NCI-H82 treated with DMSO at 0.1 percent for 48 hours (cell line): ENCODE results near the gene SYNJ1.
"Not testable (repeated sequence)": the region's sequence is repeated elsewhere in the genome, so short reads cannot be mapped to it uniquely, and the experiment has no call there.

Experiments used
- DNase-seq: peaks from one replicate; lab custom pipeline; 2025; ENCODE audit not compliant: unreplicated experiment; lab: John Stamatoyannopoulos, UW

The SYNJ1 gene

DNA sequence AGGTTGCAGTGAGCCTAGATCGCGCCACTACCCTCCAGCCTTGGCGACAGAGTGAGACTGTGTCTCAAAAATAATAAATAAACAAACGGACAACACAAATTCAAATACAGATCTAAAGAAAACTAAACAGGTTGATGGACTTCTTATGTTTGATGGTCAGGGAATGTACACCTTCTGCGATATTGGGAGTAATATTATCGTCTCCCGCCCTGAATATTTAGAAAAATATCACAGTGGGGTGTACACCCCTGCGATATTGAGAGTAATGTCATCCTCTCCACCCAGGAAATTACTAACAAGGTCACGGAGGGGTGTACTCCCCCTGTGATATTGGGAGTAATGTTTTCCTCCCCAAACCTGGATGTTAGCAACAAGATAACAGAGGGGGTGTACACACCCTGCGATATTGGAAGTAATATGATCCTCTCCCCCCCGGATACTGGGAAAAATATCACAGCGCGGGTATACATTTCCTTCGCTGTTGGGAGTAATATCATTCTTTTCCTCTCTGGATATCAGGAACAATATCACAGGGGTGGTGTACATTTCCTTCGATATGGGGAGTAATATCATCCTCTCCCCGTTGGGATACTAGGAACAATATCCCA, 114.3 kb downstream of the SYNJ1 start:
- DNase-seq = no peak

DNA sequence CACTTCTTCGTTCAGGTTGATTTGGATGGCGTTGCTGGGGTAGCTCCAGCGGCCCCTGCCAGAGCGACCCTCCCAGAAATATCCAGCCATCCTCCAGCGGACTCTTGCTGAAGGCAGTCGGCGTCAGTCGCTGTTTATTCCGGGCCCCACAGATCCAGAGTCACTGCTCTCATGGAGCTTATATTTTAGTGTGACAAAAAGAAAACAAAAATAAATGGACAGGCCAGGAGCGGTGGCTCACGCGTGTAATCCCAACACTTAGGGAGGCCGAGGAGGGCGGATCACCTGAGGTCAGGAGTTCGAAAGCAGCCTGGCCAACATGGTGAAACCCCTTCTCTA, 114.8 kb downstream of the SYNJ1 start:
- no peak for DNase-seq

DNA sequence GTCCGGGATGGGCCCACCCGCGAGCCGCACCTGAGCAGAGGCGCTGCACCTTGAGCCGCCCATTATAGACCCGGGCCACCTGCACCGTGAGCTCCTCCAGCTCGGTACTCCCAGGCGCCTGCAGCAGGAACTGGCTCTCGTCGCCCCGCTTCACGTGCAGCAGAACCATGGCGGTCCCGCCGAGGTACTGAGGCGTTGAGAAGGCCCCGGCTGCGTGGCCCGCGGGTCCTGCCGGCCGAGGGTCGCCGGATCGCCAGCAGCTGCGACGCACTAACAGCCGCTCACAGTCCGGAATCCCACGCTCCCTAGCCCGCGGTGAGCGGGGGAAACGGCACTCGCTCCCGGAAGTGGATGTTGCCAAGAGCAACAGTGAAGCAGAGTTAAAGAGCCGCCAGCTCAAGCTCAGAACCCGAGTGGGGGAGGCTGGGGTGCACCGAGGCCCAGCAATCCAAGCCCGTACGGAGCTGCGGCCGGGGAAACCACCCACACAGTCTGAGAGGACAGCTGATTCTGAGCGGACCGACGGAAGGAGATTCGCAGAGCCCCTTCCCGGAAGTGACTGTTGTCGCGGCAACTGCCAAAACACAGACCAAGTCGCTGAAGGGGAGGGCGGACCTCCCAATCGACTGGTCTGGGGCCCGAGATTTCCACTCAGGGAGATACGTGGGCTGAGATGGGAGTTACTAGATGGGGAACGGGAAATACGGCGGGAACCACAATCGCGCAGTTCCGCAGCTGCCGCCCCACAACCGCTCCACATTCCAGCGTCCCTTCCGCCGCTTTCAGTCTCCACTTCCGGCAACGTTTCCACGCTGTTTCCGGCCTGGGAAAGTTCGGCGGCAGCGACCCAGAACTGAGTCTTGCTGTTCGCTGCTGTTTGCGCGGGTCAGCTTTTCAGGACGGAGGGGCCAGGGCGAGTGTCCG, 115.5 kb downstream of the SYNJ1 start, which contains the start of gene CFAP298:
TSS of gene CFAP298 (minus strand) at position 303 of the 924 bp plus-strand sequence. CDS start at position 169, 134 bp downstream.
- peak; percentile 80 for DNase-seq

GRCh38 chr21:32611471-32611997, 116.3 kb downstream of the SYNJ1 start:
- no peak for DNase-seq

DNA sequence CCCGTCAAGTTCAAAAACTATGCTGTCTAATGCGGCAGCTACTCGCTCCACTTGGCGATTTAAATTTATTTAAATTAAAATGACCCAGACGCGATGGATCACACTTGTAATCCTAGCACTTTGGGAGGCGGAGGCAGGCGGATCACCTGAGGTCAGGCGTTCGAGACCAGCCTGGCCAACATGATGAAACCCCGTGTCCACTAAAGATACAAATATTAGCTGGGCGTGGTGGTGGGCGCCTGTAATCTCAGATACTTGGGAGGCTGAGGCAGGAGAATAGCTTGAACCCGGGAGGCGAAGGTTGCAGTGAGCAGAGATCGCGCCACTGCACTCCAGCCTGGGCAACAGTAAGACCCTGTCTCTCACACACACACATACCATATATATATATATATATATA, 116.9 kb downstream of the SYNJ1 start:
- not testable (repeated sequence) for DNase-seq

DNA sequence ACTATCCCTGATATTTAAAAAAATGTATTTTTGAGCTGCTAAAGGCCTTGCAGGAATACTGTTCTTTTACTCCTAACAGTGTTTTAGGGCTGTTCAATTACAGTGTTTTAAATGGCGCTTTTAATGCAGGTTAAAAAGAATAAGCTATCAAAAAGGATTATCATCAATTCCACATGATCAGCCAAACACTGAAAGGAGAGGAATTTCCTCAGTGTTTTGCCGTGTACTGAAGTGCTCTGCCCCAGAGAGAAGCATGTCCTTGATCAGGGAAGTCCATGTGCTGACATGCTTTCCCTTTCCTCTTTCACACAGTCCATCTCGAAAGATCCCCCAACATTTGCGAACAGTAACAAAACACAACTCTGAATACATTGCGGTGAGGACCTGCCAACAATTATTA, 119.0 kb downstream of the SYNJ1 start:
- no peak for DNase-seq

DNA sequence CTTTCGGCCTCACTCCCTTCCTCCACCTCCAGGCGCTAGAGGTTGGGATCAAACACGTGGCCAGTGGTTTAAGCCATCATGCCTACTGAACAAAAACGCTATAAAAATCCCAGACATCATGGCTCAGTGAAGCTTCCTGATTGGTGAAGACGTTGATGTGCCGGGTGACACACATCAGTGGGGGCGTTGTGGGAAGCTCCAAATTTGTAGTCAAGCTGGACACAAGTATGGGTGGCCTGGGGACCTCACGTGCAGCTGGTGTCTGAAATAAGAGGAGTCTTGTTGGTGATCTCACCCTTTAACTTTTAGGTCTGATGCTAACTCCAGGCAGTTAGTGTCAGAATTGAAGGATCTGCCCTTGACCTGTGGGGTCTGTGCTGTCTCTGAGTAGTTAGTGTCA, 122.3 kb downstream of the SYNJ1 start:
- DNase-seq = no peak

GRCh38 chr21:32604464-32604863, 123.3 kb downstream of the SYNJ1 start:
- DNase-seq = no peak

GRCh38 chr21:32603131-32603530, 124.7 kb downstream of the SYNJ1 start:
- DNase-seq = no peak

- DNase-seq = no peak
Measured at GRCh38 chr21:32602099-32602498, 125.7 kb downstream of the SYNJ1 start.

- no peak for DNase-seq
Measured at GRCh38 chr21:32599526-32599925, 128.3 kb downstream of the SYNJ1 start.

DNA sequence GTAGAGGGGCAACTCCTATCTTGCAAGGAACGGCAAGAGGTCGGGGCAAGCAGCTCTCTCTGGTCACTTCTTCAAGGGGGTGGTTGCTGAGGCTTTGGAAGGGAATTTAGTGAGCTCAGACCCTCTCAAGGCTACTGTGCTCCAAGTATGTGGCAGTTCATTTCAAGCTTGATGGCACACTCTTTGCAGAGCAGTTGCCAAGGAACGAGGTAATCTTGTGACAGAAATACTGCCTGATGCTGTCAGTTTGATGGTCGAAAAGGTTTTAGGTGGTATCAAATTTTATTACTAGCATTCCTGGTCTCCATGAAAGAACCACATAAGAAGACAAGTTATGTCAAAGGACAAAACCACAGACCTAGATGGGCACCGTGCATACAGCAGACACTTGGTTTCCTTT, 128.7 kb downstream of the SYNJ1 start:
- no peak for DNase-seq

- no peak for DNase-seq
Measured at GRCh38 chr21:32597205-32597604, 130.6 kb downstream of the SYNJ1 start.

DNA sequence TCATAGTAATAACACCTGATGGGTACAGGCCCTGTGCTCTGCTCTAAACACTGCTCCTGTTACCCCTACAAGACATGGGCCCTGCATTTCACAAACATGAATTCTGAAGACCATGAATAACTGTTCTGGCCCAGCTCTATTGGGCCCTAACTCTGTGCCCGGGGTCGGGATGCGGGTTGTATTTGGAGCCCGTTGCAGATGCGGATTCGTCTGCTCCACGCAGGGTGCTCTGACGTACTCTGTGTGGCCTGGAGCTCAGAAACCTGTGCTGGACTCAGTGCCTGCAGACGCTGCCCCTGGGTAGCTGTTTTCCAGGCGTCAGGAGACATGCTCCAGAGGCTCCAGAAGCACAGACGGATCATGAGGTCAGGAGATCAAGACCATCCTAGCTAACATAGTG, 132.4 kb downstream of the SYNJ1 start:
- DNase-seq = no peak

- no peak for DNase-seq
Measured at GRCh38 chr21:32593690-32594089, 134.1 kb downstream of the SYNJ1 start.

DNA sequence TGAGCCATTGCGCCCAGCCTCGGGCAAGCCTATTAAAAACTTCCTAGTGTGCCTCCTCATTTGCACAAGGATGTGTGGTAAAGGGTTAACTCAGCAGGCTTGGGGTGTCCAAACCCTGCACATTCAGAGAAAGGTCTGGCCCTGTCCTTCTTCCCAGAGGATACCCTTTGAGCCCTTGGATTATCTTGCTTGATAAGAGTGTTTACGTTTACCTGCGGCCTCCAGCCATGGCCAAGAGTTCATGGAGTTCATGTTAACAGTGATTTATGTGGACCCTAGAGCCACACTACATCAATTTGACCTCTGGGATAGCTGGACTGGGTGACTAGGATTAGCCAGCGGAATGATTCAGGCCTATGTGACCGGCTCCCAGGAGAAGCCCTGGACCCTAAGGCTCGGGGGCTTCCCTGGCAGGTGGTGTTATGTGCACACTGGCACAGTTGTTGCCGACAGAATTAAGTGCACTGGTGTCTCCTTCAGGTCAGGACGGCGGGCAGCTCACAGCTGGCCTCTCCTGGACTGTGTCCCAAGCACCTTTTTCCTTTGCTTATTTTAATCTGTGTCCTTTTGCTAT, 134.8 kb downstream of the SYNJ1 start:
- DNase-seq = no peak

DNA sequence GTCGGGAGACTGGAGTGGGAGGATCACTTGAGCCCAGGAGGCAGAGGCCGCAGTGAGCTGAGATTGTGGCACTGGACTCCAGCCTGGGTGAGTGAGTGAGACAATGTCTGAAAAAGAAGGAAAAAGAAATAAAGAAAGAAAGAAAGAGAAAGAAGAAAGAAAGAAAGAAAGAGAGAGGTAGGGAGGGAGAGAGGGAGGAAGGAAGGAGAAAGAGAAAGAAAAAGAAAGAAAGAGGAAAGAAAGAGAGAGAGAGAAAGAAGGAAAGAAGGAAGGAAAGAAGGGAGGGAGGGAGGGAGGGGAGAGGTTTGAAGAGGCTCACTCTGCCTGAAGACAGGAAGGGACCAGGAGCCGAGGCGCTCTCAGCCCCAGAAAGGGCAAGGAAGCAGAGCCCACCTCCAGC, 137.7 kb downstream of the SYNJ1 start:
- no peak for DNase-seq

- no peak for DNase-seq
Measured at GRCh38 chr21:32587651-32588050, 140.2 kb downstream of the SYNJ1 start.

DNA sequence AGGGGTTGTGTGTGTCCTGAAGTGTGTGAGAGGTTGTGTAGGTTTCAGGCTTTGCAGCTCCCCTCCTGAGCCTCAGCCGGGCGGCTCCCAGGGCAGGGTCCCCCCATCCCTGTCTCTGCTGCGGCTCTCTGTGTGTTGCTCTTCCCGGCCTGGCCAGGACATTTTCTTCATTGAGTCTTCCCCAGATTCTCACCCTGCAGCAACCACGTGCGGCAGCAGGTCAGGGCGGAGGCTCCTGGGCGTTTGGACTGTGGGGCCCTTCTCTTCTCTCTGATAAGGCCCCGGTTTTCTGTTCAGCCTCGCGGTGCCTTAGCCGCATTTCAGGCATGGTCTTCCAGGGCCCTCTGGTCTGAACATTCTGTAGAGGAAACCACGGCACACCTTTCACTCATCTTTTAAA, 140.7 kb downstream of the SYNJ1 start:
- DNase-seq = no peak

GRCh38 chr21:32585970-32586369, 141.8 kb downstream of the SYNJ1 start:
- DNase-seq = no peak

DNA sequence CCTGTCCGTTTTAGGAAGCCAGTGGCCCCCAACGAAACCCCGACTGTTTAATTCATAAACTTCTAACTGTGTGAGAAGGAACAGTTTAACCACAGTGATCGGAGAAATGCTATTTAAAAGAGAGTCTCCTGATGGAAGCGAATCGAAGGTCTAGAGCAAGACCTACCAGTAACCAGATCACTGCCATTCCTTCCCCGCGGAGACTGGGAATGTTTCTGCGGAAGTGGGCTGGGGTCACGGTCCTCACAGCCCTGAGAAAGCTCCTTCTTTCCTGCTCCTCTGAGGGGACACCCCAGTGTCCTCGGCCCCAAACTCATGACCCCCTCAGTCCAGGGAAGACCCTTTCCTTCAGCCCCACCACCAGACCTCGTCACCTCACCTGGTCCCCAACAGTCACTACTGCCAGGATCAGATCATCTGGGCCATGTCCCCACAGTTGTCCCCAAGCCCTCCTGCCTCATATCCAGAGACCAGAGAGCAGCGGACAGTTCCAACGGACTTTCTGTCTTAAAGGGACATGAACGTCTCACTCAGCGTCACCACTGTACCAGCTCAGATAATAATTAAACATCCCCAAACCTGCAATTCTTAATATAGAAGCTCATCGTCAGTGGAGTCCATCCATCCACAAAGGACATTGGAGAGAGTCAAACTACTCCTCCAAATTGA, 142.6 kb downstream of the SYNJ1 start, which contains the start of gene TCP10L:
TSS of gene TCP10L (minus strand) at position 482 of the 669 bp plus-strand sequence. CDS start 1,219 bp downstream, outside the sequence.
- no peak for DNase-seq
